Osteoblast (primary cell): ENCODE measurements around the gene DSTN. TPM values are rescaled to one million over a fixed set of nuclear protein-coding genes. Genes with fewer than 3 reads are reported as not detected.

Experiments used
- DNase-seq: peaks from one replicate; pipeline ENCODE4 v3.0.0; 2011; ENCODE audit warnings: low spot score, mixed read lengths; ENCODE audit not compliant: insufficient read length; ENCODE audit errors: missing footprints
- H2AFZ ChIP-seq: 2 replicates; pipeline ENCODE4 v1.6.0; 2011; ENCODE audit warnings: mild to moderate bottlenecking, low read length
- H3K27ac ChIP-seq: 2 replicates; pipeline ENCODE4 v1.5.1; 2011; ENCODE audit warnings: mild to moderate bottlenecking, low read depth, low read length, moderate library complexity
- H3K27me3 ChIP-seq: 2 replicates; pipeline ENCODE4 v1.6.0; 2012; ENCODE audit warnings: mild to moderate bottlenecking, control low read depth, inconsistent platforms, low read length, moderate library complexity; ENCODE audit not compliant: insufficient read depth
- H3K36me3 ChIP-seq: 2 replicates; pipeline ENCODE4 v1.5.1; 2011; ENCODE audit warnings: mild to moderate bottlenecking, low read length, control low read depth, moderate library complexity; ENCODE audit not compliant: insufficient read depth
- H3K4me1 ChIP-seq: 2 replicates; pipeline ENCODE4 v1.5.1; 2011; ENCODE audit warnings: mild to moderate bottlenecking, low read length, control low read depth, moderate library complexity; ENCODE audit not compliant: insufficient read depth
- H3K4me2 ChIP-seq: 2 replicates; pipeline ENCODE4 v1.6.0; 2011; ENCODE audit warnings: mild to moderate bottlenecking, low read length; ENCODE audit not compliant: insufficient read depth
- H3K4me3 ChIP-seq: fragments of 200-600 bp; sonication (generic); 3 replicates; pipeline ENCODE4 v1.5.1; 2012; ENCODE audit warnings: mild to moderate bottlenecking, low read length, inconsistent platforms; ENCODE audit not compliant: insufficient read depth
- H3K79me2 ChIP-seq: 2 replicates; pipeline ENCODE4 v1.6.0; 2012; ENCODE audit warnings: mild to moderate bottlenecking, low read length, control low read depth, inconsistent platforms; ENCODE audit not compliant: insufficient read depth
- H3K9me3 ChIP-seq: 2 replicates; pipeline ENCODE4 v1.5.1; 2011; ENCODE audit warnings: low read depth, low read length, control low read depth
- H4K20me1 ChIP-seq: 2 replicates; pipeline ENCODE4 v1.6.0; 2012; ENCODE audit warnings: mild to moderate bottlenecking, low read length, control low read depth; ENCODE audit not compliant: insufficient read depth
- CTCF ChIP-seq: IDR thresholded peaks from 2 replicates; pipeline ENCODE4 v1.5.1; 2011; ENCODE audit warnings: mild to moderate bottlenecking, low read depth, low read length, moderate library complexity; ENCODE audit errors: extremely low read depth
- total RNA-seq: library from RNA; depleted of rRNA; stranded (reverse); fragments of >200 nt; gene quantifications from 2 replicates; pipeline ENCODE4 v1.2.3, GENCODE V29; 2012

Gene DSTN
- total RNA-seq, 1 donor, result 627 TPM

DNA sequence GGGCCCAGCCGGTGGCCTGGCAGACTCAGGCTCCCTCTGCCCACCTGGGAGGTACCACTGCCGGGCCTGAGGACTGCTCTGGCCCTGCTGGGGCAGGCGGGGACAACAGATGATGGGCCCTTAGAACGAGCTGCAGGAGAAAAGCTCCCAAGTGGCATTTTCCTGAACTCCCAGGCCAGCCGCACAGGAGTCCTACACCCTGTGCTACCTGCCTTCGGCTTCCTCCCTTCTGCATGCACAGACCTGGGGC lies 41.3 kb downstream of the DSTN start:
- H3K27ac ChIP-seq, result peak overlapping the region; percentile 85
- no peaks in the 10 kb centered on the region for H3K9me3 ChIP-seq
- no peak overlapping the region for H3K4me2 ChIP-seq
- H3K4me3 ChIP-seq, result no peak overlapping the region
- peaks cover 39% of the 10 kb centered on the region for H4K20me1 ChIP-seq
- DNase-seq, result peak; percentile 84
- peaks cover 11% of the 10 kb centered on the region for H3K4me1 ChIP-seq
- no peak overlapping the region for H2AFZ ChIP-seq
- no peaks in the 10 kb centered on the region for H3K27me3 ChIP-seq
- peaks cover 9% of the 10 kb centered on the region for H3K79me2 ChIP-seq
- peaks cover 67% of the 10 kb centered on the region for H3K36me3 ChIP-seq
- no peak for TF ChIP-seq CTCF

GRCh38 chr20:17611540-17612286 lies 41.8 kb downstream of the DSTN start:
- Histone ChIP-seq H3K9me3 (no peaks in the 10 kb centered on the region), H3K79me2 (peaks cover 6% of the 10 kb centered on the region), H3K27me3 (no peaks in the 10 kb centered on the region), H4K20me1 (peaks cover 34% of the 10 kb centered on the region), H3K27ac (peak overlapping the region; percentile 85), H3K36me3 (peaks cover 67% of the 10 kb centered on the region), H3K4me3 (no peak overlapping the region), H3K4me1 (peaks cover 11% of the 10 kb centered on the region), H2AFZ (no peak overlapping the region), H3K4me2 (no peak overlapping the region)
- peak; percentile 44 for TF ChIP-seq CTCF
- DNase-seq, result peak; percentile 72

DNA sequence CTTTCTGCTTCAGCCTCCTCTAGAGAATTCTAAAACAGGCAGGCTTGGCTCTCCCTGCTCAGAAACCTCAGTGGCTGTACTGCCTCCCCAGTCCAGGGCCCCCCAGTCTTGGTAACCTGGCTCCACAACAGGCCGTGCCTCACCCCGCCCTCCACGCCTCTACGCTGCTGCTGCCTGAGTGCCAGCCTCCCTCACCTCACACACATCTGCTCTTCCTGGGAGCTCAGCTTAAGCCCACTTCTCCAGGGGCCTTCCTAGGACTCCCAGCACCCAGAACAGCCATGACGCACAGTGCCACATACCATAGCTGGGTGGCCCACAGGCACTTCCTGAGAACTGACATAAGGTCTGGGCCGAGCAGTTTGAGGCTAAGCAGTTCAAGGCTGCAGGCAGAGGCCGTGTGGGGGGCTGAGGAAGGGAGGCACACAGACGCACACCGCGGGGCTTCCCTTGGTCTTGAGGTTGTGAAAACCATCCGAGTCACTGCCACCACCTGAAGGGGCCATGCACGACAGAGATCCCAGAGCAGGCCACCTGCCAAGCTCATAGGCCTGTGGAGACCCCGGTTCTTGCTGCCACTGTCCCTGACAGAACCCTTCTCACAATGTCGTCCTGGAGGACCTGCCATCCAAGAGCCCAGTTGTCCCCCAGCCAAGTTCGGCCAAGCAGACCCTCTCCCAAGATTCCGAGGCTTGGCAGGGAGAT lies 42.6 kb downstream of the DSTN start:
- Histone ChIP-seq H3K79me2 (peaks cover 3% of the 10 kb centered on the region), H3K4me3 (no peak overlapping the region), H3K4me2 (no peak overlapping the region), H3K9me3 (no peaks in the 10 kb centered on the region), H3K36me3 (peaks cover 67% of the 10 kb centered on the region), H2AFZ (no peak overlapping the region), H3K4me1 (peaks cover 11% of the 10 kb centered on the region), H3K27me3 (no peaks in the 10 kb centered on the region), H3K27ac (peak overlapping the region; percentile 85), H4K20me1 (peaks cover 37% of the 10 kb centered on the region)
- peak; percentile 86 for DNase-seq
- no peak for TF ChIP-seq CTCF

DNA sequence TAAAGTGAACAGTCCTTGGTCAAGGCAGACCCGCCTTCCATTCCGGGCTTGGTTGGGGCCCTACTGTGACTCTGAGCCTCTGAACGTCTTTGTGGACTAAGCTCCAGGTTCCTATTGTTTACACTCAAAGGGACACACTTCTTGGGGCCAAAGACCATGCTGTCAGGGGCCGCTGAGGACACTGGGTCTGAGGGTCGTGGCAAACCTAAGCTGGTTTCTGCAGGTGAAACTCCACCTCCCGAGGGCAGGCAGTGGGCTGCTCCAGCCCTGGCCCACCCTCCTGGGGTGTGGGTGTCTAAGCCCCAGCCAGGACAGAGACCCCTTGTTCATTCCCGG lies 43.1 kb downstream of the DSTN start:
- Histone ChIP-seq H2AFZ (no peak overlapping the region), H3K27ac (peak overlapping the region; percentile 85), H4K20me1 (peaks cover 42% of the 10 kb centered on the region), H3K4me3 (no peak overlapping the region), H3K27me3 (no peaks in the 10 kb centered on the region), H3K9me3 (no peaks in the 10 kb centered on the region), H3K36me3 (peaks cover 67% of the 10 kb centered on the region), H3K4me1 (peaks cover 11% of the 10 kb centered on the region), H3K4me2 (no peak overlapping the region), H3K79me2 (peaks cover 2% of the 10 kb centered on the region)
- no peak for TF ChIP-seq CTCF
- peak; percentile 72 for DNase-seq
